Kasumi-1 (cell line): ENCODE data around the gene FAM171A1.
A peak's percentile ranks its signal among the peaks of the same experiment; 100 is the strongest.
"Not testable (repeated sequence)": the region's sequence is repeated elsewhere in the genome, so short reads cannot be mapped to it uniquely, and the experiment has no call there.

ENCODE experiments used
- DNase-seq, 2 experiments: peaks; one replicate each; lab custom pipeline; 2025; lab: John Stamatoyannopoulos, UW

Gene FAM171A1

GRCh38 chr10:15344256-15344875 lies 26.7 kb downstream of the FAM171A1 start:
- DNase-seq: no peak

GRCh38 chr10:15342970-15343369 lies 28.1 kb downstream of the FAM171A1 start:
- no peak for DNase-seq

- DNase-seq: no peak
Observed at GRCh38 chr10:15341502-15342128, 29.5 kb downstream of the FAM171A1 start.

- DNase-seq: no peak
Observed at GRCh38 chr10:15339892-15340291, 31.2 kb downstream of the FAM171A1 start.

- not testable (repeated sequence) for DNase-seq
Observed at GRCh38 chr10:15337441-15337923, 33.6 kb downstream of the FAM171A1 start.

GRCh38 chr10:15336211-15336610 lies 34.9 kb downstream of the FAM171A1 start:
- no peak for DNase-seq

GRCh38 chr10:15335508-15335907 lies 35.6 kb downstream of the FAM171A1 start:
- no peak for DNase-seq

GRCh38 chr10:15334650-15335323 lies 36.3 kb downstream of the FAM171A1 start:
- DNase-seq: no peak

GRCh38 chr10:15333909-15334649 lies 37.0 kb downstream of the FAM171A1 start:
- no peak for DNase-seq

- not testable (repeated sequence) for DNase-seq
Observed at GRCh38 chr10:15333181-15333580, 37.9 kb downstream of the FAM171A1 start.

- no peak for DNase-seq
Observed at GRCh38 chr10:15331461-15331860, 39.6 kb downstream of the FAM171A1 start.

GRCh38 chr10:15329437-15329836 lies 41.7 kb downstream of the FAM171A1 start:
- no peak for DNase-seq

- DNase-seq: no peak
Observed at GRCh38 chr10:15325944-15326284, 45.2 kb downstream of the FAM171A1 start.

GRCh38 chr10:15325243-15325943 lies 45.7 kb downstream of the FAM171A1 start:
- DNase-seq: peak in 1 of 2 experiments; percentile 8

- DNase-seq: no peak
Observed at GRCh38 chr10:15324611-15325010, 46.5 kb downstream of the FAM171A1 start.

- no peak for DNase-seq
Observed at GRCh38 chr10:15324113-15324512, 47.0 kb downstream of the FAM171A1 start.

GRCh38 chr10:15322356-15322755 lies 48.7 kb downstream of the FAM171A1 start:
- DNase-seq: no peak

GRCh38 chr10:15321431-15322341 lies 49.4 kb downstream of the FAM171A1 start:
- DNase-seq: no peak

GRCh38 chr10:15320522-15321203 lies 50.4 kb downstream of the FAM171A1 start:
- no peak for DNase-seq

- DNase-seq: no peak
Observed at GRCh38 chr10:15320118-15320517, 51.0 kb downstream of the FAM171A1 start.
